Stimulated activated CD4-positive, alpha-beta T cell treated with anti-CD3 and anti-CD28 coated beads, Interleukin-15, amount 100 ng/mL, for 48 hours (primary cell): Measurements from ENCODE around the gene RGS3.
"Not testable (repeated sequence)": the region's sequence is repeated elsewhere in the genome, so short reads cannot be mapped to it uniquely, and the experiment has no call there.

ENCODE experiments used
- DNase-seq, 2 donors: peaks; one replicate each; pipeline ENCODE4 v3.0.0-alpha.2; 2020; ENCODE audit warnings: low read depth in 2 of 2

RGS3 gene

DNA sequence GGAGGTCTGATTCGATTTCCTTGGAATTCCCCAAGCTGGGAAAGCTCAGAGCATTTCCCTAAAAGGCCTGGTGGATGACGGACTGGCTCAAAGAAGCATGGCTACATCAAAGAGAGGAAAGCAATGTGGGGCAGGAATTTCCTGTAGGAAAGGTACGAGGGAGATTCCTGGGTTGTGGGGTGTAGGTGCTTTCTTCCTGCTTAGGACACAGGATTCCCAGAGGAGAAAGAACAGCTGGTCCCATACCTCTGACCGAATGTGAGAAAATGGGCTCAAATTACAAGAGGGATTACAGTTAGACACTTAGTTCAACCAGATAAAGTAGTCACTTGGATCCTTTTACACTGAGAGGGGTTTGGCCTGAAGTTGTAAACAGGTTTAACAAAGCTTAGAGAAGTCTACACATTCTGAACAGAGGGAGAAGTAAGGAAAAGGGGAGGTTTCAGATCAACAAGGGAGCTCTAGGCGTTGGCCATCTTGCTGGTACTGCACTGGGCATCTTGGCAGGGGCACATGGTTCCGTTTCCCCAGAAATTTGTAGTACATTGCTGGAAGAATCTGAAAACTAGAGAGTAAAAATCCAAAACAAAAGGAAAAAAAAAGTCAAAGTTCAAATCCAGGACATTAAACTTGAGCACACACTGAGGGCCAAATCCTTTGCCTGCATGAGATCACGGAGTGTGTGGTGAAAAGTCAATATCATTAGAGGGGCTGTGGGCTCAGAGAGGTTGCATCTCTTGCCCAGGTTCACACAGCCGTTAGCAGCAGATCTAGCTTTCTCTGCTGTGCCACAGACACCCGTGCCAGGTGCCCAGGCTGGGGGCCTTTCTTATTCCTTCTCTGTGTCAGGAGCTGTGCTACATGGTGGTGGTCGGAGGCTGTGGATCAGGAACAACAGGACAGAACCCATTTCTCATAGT is 171.3 kb downstream of the RGS3 start:
- no peak for DNase-seq

- no peak for DNase-seq
These were observed 172.1 kb downstream of the RGS3 start for GRCh38 chr9:113635586-113635985.

- no peak for DNase-seq
These were observed 172.6 kb downstream of the RGS3 start for GRCh38 chr9:113636165-113636564.

DNA sequence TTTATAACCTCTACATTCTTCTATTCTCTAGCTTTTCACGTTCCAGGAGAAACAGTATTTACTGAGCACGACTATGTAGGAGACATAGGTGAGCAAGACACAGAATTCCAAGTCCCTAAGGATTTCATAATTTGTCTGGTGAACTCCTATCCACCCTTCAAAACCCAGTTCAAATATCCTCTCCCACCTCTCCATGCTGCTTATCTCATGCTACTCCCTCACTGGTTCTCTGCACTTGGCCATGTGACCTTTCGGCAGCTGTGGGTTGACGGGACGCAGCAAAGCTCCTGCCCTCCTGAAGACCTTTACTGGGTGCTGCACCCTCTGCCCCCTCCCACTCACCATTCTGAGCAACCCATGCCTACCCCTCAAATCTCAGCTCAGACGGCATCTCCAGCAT is 173.2 kb downstream of the RGS3 start:
- no peak for DNase-seq

DNA sequence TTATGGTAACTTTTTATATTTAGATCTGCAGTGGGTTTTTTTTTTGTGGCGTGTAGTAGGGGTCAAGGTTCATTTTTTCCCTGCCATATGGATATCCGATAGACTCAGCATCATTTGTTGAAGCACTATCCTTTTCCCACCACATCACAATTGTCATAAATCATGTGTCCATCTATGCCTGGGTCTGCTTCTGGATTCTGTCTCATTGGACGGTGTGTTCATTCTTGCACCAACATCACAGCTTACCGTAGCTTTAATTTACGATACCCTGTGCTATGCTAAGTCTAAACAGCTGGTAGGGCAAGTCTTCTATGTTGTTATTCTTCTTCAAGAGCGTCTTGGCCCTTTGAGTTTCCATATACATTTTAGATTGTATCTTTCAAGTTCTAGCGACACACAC is 175.0 kb downstream of the RGS3 start:
- no peak for DNase-seq

- DNase-seq: no peak
These were observed 175.4 kb downstream of the RGS3 start for GRCh38 chr9:113638897-113639296.

- DNase-seq: not testable (repeated sequence)
These were observed 176.0 kb downstream of the RGS3 start for GRCh38 chr9:113639411-113639970.

GRCh38 chr9:113640418-113640817 is 176.9 kb downstream of the RGS3 start:
- no peak for DNase-seq

DNA sequence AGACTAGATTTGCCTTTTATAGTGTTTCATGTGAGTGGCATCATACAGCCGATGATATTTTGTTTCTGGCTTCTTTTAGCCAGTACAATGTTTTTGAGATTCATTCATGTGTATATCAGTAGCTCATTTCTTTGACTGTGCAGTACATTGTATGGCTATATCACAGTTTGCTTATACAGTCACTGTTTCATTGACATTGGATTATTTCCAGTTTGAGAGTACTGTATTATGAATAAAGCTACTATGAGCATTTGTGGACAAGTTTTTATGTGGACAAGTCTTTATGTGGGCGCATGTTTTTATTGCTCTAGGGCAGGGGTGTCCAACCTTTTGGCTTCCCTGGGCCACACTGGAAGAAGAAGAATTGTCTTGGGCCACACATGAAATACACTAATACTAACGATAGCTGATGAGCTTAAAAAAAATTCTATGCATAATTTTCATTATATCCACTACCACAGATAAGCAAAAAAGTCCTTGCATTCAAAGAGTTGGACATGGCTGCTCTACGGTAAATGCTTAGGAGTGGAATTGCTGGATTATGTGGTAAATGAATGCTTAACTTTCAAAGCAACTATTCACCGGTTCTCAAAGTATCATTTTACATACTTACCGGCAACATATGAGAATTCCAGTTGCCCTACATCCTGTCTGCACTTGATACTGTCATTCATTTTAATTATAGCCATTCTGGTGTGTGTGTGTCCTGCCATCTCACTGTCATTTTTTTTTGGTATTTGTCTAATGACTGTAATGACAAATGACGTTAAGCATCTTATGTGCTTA is 177.8 kb downstream of the RGS3 start:
- DNase-seq: no peak

DNA sequence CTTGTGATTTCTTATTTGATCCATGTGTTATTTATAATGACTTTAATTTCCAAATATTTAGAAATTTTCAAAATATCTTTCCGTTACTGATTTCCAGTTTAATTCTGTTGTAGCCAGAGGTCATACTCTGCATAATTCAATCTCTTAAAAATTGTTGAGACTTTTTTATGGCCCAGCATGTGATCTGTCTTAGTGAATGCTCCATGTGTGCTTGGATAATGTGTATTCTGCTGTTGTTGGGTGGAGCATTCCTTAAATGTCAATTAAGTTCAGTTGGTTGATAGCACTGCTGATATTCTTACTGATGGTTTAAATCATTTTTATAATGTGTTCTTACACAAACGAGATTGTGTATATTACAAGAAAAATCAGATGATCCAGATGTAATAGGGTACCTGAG is 180.8 kb downstream of the RGS3 start:
- no peak for DNase-seq

DNA sequence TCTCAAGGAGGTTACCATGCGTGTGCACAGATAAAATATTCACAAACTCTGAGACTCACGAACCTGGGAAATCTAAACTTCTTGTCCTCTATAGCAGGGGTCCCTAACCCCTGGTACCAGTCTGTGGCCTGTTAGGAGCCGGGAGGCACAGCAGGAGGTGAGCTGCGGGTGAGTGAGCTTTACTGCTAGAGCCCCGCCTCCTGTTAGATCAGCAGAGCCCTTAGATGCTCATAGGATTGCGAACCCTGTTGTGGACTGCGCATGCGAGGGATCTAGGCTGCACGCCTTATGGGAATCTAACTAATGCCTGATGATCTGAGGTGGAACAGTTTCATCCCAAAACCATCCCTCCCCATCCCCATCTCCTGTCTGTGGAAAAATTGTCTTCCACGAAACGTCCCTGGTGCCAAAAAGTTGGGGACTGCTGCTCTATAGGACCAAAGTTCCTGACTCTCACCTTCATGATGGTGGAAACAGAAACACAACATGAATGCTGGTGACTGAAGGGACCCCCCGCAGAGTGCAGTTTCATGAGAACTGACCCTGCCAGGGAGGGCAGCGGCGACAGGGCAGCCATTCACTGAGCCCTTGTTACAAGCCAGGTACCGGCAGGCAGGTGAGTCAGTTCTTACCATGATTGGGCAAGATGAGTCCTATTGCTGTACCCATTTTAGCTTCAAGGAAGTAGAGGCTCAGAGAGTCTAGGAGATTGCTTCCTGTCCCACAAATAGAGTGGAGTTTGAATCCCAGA is 181.9 kb downstream of the RGS3 start:
- no peak for DNase-seq

DNA sequence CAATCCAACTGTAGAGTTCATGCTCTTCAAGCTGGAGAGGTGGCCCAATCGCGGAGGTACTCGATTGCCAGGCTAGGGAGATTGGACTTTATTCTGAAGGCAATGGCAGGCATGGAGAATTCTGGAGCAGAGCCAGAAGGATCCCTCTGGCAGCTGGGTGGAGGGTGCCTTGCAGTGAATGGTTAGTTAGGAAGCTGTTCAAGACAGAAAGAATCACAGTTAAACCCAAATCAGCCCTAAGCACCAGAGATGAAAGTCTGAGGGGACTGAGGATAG is 182.4 kb downstream of the RGS3 start:
- DNase-seq: no peak

- no peak for DNase-seq
These were observed 183.0 kb downstream of the RGS3 start for GRCh38 chr9:113646491-113646890.
